HG03342 (cell line): ENCODE data around the gene APOC3.

Experiments
- ATAC-seq: cut with Tn5 transposase; IDR thresholded peaks from one replicate; pipeline ENCODE4 v1.9.1; 2021; ENCODE audit warnings: mild to moderate bottlenecking, moderate library complexity; ENCODE audit not compliant: unreplicated experiment

The APOC3 gene

GRCh38 chr11:116869610-116870009 lies 39.9 kb downstream of the APOC3 start:
- ATAC-seq, result no peak

GRCh38 chr11:116870054-116870453 lies 40.3 kb downstream of the APOC3 start:
- ATAC-seq, result no peak

- ATAC-seq, result no peak
Measured at GRCh38 chr11:116871248-116871647, 41.5 kb downstream of the APOC3 start.

DNA sequence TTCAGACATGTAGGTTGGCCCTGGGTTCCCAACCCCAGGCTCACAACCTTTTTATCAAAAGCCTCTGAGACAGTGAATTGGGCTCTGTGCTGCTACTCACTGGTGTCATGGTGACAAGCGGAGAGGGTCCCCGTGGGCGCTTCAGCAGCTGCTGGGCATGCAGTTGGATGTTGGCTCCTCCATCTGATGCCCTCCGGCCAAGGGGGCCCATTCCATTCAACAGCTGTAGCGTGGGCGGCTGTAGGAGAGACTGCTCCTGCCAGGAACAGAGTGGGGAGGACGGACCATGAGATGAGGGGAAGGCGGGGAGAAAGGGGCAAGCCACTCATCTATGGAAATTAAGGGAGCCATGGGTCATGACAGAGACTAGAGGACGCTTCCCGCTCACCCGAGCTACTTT lies 43.7 kb downstream of the APOC3 start:
- no peak for ATAC-seq

GRCh38 chr11:116874251-116874650 lies 44.5 kb downstream of the APOC3 start:
- ATAC-seq, result no peak

- ATAC-seq, result no peak
Measured at GRCh38 chr11:116875194-116875593, 45.5 kb downstream of the APOC3 start.

- ATAC-seq, result no peak
Measured at GRCh38 chr11:116876656-116877055, 46.9 kb downstream of the APOC3 start.

DNA sequence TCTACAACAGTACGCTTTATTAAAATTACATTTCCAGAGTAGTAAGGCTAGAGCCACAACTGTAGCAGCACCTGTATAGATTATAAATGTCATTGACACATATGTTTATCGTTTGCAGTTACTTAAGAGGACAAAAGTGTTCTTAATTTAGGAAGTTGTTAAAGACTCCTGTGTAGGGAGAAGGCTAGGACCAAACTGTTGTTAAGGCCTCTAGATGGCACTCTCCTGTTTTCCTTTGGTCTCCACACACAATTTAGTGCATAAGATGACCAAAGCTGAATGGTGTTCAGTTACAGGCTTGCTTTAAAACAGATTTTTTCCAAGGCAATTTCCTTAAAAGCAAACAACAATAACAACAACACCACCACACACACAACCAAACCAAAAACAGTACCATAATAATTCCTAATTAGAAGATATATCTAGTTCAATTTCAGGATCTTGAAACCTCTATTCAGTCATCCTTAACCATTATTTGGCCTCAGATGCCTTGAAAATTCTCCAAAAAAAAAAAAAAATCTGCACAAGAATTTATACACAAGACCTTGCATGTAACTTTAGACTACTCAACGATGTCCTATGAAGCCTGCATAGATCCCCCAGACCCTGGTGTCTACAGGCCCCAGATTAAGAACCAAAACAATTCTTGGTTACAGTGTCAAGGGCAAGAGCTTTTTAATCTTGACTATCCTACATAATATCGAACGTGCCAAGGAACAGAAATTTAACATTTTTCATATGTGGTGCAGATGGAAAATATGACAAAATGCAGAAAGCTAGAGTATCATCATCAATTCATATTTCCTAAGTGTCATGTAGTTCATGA lies 50.3 kb downstream of the APOC3 start:
- no peak for ATAC-seq

- ATAC-seq, result no peak
Measured at GRCh38 chr11:116881143-116881542, 51.4 kb downstream of the APOC3 start.

DNA sequence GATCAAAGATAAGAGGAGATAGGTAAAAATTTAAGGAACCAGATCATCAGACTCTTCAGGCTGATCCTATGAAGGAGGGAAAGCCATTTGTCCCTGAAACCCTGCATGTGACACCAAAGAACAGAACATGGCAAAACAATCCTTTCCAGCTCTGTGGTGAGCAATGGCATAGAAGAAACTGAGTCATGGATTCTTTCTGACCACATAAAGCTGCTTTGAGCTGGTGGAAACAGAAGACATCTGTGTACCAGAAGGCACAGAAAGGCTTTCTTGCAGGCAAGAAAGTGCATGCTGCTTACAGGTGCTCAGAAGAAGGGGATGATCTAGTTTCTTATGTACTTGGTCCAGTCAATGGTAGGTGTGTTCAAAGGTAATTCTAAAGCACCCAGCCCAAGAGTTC lies 52.7 kb downstream of the APOC3 start:
- ATAC-seq, result no peak
